ENCODE data around the gene NFKBIB.

NFKBIB gene

DNA sequence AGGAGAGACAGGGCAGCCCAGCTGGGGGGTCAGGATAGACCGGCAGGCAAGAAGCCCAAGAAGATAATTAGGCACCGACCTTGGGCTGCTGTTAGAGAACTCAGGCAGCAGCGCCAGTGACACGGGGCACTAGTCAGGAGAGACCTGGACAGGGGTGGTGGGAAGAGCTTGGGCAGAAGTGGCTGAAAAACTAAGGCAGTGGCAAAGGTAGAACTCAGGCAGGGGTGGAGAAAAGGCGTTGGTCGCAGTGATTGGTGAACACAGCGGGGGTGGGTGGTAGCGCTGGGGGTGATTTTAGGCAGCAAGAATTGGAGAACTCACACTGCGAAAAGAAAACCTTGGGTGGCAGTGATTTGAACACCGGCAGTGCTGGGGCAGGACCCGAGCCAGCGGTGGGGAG, 7.9 kb downstream of the NFKBIB start:
- DNase-seq, result no peak

DNA sequence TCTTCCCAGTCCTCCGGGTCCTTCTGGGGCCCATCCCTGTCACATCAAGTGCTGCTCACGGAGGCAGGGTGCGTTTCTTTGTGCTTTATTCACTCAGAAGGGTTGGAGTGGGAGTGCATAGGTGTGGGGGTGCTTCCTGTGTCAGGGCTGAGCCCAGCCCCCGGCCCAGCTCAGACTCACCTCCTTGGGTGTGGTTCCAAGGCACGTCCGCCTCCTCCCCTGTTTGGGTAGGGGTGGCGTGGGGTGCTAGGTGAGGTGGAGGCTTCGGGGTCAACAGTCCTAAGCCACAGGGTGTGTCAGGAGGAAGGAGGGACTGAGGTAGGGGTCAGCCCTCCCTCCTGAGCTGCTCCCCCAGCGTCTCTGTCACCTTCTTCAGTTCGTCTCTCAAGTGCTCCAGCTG, 9.1 kb downstream of the NFKBIB start:
- no peak for DNase-seq

DNA sequence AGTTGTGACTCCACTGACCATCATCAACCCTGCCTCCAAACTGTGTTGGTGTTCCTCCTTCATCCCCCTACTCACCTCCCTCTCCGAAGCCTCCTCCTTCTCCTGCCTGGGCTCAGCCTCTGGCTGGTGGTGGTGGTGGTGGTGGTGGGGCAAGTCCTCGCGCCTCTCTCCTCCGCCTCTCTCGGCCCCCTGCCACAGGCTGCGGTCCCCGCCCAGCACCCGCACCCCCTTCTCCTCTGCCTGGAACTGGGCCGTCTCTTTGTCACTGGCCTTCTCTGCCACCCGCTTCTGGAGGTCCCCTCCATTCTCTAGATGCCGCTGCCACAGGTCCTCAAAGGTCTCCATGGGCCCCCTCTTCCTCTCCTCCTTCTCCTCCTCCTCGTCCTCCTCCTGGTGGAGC, 10.7 kb downstream of the NFKBIB start:
- DNase-seq, result no peak

DNA sequence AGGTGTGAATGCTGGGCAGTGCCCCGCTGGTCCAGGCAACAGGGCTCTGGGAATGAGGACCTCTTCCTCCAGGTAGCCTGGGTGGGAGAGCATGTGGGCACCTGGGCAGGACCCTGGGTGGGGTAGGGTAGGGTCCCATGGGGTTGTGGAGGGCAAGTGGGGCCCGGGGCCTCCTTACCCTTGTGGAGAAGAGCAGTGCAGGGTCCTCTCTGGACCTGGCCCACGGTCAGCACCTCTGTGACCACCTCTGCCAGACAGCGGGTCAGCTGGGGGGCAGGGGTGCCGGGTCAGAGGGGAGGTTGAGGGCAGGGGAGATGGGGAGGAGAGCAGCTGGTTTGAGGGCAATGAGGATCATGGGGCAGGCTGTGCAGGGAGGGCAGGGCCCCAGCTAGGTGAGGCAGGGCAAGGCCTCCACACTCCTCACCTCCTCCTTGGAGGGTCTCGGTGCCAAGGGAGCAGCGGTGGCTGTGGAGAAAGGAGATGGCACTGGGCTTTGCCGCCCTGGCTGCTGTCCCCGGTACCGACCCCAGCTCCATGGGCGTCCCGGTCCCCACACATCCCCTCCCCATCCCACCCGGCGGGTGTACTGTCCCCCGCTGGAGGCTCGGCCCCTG, 11.7 kb downstream of the NFKBIB start:
- no peak for DNase-seq

DNA sequence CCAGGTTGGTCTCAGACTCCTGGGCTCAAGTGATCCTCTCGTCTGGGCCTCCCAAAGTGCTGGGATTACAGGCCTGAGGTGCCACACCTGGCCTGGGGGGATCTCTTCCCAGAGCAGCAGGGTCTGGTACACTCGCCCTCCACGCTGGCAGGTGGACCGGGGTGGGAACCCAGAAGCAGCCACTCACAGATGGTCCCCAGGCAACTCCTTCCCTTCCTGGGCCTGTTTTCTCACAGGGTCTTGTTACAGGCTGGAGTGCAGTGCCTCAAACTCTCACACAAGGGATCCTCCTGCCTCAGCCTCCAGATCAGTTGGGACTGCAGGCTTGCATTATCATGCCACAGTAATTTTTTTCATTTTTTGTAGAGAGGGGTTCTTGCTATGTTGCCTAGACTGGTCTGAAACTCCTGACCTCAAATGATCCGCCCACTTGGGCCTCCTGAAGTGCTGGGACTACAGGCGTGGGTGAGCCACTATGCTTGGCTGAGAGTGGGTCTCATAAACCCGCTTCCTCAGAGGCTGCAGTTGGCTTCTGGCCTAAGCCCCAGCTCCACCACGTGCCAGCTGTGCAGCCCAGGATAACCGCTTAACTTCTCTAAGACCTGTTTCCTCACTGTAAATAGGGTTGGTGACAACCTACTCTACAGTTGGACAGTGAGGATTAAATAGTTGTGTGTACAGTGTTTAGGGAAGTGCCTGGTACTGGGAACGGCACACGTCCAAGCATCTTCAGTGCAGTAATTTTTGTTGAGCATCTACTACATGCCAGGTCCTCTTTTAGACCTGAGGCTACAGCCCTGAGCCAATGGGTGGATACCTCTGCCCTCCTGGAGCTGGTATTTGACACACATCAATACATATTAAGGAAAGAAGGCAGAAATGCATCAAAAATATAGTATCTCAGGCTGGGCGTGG, 13.1 kb downstream of the NFKBIB start:
- no peak for DNase-seq

DNA sequence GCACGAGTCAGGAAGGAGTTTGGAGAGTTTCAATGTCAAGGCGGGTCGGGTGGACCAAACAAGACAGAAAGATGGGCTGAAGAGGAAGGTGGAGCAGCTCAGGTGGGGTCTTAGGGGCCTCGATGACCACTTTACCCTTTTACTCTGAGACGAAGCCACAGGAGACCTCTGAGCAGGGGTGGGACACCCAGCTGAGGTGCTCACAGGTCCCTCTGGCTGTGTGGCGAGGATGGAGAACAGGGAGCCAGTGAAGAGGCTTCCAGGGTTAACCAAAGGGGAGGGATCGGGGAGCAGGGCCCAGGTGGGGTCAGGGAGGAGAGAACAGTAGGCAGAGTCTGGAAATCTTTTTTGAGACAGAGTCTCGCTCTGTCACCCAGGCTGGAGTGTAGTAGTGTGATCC, 14.2 kb downstream of the NFKBIB start:
- no peak for DNase-seq

DNA sequence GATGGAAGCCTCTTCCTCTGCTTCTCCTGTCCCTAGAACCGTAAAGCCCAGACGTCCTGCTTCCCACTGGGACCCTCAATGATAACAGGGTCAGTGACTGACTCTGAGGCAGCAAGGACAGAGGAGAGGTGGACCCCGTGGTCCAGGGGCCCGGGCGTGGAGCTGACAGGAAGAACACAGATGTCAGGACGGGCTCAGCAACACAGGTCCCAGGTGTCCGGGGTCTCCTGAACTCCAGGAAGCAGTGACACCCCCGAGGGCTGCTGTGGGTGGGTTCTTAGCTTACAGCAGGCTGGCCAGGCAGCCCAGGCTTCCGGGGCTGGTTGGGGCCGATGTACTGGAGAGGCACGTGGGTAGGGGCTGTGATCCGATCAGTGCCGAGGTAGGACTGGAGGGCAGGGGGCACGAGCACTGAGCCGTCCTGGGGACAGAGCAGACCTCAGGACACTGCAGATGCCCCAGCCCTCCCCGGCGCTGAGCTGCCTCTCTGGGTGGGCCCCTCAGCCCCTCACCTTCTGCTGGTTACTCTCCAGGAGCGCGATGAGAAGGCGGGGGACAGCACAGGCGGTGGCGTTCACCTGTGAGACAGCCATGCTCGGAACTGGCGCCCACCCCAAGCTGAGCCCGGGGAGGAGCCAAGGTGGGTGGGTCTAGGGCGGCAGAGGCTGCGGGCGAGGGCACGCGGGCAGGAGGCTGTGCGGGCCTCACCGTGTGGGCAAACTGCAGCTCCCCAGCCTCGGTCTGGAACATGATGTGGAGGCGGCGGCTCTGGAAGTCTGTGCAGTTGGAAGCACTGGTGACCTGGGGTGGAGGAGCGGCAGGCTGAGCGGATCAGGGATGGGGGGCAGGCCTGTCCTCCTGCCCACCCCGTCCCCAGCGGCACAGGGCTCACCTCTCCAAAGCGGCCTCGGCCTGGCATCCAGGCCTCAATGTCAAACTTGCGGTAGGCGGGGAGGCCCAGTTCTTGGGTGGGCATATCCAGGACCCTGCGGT, 15.9 kb downstream of the NFKBIB start:
- no peak for DNase-seq

DNA sequence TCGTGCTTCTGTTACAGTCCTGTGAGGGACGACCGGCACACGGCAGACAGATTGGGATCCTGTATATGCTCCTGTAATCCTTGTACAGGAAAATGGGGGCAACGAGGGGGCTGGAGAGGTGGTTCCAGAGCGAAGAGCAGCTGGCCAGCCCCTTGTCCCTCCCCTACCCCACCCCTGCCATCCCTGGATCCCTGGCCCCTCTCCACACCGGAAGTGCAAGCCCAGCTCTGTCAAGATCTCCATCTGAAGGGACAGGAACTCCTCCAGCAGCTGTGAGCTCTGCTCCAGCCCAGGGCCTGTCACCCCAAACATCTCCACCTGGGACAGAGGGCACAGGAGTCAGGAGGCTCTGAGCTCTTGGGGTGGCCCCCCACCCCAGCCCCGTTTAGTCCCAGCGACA, 17.7 kb downstream of the NFKBIB start:
- no peak for DNase-seq

DNA sequence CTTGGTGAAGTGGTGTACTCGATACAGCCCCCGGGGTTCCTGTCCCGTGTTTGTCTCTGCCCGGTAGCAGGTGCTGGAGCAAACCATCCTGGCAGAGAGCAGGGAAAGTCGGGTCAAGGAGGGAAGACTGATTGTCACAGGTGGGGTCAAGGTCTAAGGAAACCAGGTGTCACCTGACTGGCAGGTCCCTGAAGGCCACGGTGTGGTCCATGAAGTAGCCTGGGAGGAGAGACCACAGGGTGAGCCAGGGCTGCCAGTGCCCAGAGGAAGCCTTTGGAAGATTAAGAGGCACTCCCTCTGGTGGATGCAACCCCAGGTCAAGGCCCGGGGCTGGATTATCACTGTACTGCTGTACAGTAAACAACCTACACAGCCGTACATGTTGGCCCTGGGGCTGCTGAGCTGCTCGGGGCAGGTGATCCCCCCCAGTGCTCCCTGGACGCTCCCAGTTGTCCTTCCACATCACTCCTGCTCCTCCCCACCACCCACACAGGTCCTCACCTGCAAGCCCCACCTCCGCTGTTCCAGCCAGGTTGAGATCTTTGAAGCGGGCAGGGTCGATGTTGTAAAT, 18.2 kb downstream of the NFKBIB start:
- DNase-seq, result no peak

DNA sequence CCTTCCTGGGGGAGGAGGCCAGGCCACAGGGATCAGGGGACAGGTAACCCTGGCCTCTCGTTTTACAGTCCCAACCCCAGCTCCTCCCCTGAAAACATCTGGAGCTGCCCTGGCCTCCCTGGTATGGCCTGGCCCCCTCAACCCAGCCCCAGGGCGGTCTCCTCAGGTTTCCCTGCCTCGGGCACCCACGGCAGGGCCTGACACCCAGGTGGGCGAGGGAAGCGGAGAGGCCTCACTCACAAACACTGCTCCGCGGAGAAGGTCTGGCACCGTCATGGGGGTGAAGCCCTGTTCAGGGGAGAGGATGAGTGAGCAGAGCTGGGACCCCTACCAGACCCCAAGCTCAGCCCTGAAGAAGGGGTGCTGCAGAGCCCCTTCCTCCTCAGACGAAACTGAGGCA, 18.8 kb downstream of the NFKBIB start:
- DNase-seq, result no peak

DNA sequence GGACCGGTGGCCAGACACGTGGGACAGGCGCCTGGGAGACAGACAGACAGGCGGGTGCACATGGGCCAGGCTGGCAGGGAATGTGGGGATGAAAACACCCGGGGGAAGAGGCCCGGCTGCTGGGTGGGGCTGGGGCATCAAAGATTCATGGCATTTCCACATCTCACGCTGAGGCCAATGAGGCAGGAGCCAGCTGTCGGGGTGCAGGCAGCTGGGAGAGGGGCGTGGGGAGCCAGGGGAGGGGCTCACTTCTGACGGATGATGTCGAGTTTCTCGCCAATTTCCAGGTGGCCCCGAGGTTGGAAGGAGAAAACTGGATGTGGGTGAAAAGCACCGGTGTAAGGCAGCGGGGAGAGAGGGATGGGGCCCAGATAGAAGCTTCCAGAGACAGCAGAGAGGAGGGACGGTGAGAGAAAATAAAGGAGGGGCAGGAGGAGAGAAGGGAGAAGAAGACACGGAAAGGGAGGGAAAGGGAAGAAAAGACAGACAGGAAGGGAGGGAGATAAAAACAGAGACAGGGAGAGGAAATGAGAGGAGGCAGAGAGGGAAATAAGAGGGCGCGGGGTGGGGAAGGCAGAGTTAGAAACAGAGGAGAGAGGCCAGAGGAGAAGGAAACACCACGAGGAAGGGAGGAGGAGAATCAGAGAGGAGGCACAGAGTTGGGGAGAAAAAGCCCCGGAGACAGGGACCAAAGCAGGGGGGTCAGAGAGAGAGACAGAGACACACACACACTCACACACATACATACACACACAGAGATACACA, 20.2 kb downstream of the NFKBIB start:
- DNase-seq, result no peak

DNA sequence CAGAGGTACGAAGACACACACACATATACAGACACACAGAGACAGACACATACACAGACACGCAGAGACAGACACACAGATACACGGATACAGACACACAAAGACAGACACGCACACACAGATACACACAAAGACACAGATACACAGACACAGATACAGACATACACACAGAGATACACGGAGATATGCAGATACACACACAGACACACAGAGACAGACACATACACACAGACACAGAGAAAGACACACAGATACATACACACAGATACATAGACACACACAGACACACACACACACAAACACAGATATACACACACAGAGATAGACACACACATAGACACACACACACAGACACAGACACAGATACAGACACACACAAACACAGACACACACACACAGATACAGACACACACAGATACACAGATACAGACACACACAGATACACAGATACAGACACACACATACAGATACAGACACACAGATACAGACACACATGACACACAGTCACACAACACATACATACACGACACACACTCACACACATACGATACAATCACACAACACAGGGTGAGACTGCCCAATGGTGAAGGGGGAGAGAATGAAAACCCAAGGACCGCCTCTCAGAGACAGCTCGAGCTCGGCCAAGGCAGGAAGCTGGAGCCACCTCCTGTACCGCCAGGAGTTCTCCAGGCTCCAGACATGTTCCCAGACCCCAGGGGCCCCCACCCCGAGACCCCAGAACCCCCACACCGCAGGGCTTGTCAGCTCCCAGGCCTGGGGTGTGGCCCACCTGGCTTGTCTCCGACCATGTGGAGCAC, 21.0 kb downstream of the NFKBIB start:
- no peak for DNase-seq

DNA sequence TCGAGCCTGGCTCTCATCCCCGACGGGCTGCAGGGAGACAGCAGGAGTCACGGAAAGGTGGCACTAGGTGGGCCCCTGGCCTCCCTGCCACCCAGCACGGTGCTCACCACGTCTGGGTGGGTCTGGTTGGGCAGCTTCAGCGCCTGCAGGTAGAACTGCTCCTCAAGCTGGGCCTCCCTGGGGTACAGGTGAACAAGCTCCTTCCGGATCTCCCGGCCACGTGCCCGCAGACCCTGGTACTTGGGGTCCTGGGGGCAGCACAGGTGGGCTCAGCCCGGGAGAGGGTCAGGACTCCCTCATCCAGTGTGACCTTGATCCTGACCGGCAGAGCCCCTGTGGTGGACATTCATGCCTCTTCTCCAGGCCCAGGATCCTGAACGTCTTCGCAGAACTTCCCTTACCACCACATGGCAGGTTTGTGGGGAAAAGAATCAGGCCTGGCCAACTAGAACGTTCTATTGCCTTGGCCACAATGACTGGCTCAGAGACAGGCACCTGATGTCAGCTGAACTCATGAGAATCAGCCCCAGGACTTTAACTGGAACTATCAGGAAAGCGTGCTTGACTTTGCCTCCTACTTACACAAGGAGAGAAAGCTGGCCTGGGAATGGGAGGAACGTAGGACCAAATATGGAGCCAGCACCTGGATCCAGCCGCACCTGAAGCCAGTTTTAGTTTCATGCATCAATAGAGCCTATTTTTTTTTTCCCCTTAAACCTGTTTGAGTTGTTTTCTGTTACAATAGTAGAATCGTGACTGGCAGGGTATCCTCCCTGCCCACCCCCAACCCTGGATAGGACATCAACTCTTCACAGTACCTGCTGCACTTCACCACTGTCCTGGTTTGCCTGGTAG, 21.9 kb downstream of the NFKBIB start:
- no peak for DNase-seq

DNA sequence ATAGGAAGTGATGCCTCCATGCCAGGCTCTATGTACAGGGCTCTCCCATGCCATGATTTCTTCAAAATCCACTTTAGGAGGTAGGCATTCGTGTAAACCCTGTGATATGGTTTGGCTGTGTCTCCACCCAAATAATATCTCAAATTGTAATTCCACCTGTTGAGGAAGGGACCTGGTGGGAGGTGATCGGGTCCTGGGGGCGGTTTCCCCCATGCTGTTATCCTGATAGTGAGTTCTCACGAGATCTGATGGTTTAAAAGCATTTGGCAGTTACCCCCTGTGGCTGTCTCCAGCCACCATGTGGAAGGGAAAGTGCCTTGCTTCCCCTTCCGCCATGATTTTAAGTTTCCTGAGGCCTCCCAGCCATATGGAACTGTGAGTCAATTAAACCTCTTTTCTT, 22.7 kb downstream of the NFKBIB start:
- no peak for DNase-seq

DNA sequence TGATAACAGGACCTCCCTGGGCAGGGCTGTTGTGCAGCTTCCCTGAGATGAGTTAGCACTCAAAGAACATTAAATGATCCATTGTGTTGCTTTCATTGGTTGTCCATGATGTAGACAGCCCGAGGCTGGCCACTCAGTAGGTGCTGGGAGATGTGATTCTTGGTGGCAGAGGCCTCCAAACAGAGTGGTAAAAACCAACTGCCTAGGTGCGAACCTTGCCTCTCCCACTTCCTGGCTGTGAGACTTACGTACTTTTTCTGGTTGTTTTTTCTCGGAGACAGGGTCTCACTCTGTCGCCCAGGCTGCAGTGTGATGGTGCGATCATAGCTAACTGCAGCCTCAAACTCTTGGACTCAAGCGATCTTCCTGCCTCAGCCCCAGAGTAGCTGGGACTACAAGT, 24.6 kb downstream of the NFKBIB start:
- no peak for DNase-seq

DNA sequence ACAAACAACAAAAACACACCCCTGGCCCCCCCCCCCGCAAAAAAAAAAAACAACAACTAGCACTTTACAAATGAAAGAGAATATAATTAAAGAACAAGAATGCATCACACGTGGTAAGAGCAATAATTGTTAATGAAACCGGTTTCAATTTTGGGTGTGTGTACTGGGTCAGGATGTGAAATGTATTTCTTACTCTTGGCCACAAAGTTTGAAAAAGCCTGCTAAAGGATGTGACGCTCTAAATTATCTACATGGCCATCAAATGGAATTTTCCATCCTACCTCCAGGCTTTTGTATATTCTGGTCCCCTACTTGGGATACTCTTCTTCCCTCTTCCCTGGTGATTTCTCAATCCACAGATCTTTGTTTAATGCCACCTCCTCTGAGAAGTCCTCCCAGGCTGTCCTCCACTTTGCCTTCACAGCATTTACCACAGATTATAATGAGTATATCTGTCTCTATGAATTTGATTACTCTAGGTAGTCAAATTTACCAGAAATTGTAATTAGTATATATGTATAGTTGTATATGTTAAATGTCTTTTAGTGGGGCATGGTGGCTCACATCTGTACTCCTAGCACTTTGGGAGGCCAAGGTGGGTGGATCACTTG, 28.7 kb downstream of the NFKBIB start:
- DNase-seq, result no peak

DNA sequence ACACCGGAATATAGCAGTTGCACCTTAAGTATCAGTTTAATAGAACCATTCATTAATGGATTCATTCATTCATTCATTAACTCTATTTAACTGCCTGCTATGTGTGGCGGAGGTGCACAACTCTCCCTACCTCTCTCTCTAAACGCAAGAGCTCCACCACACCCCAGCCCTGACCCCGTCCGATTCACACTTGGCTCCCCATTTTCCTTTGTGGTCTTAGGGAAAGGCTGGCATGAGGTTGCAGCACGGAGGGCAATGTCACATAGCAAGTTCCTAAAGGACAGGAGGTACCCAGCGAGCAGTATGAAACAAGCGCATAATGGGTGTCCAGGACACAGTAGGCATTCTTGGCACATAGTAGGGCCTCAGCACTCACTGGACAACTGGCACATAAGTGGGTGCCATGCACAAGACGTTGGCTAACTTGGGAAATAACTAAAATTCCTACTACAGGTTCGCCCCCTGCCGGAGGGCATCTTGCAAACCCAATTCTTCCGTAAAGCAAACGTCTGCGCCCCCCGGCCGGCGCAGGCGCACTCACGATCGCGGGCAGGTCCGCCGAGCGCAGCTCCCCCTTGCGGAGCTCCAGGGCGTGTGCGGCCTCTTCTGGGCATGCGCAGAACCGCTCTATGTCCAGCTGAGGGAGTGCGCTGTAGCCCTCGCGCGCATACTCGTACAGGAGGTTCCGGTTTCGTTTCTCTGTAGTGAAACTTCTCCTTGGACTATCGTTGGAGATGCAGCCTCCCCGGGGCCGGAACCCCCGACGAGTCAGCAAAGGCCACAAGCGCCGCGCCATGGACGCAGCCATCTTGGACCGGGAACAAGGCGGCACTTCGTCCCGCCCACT, 30.4 kb downstream of the NFKBIB start, which contains the start of gene SARS2:
TSS of gene SARS2 (minus strand) at position 835 of the 847 bp plus-strand sequence. CDS start at position 808, 27 bp downstream.
- peak; percentile 92 for DNase-seq

DNA sequence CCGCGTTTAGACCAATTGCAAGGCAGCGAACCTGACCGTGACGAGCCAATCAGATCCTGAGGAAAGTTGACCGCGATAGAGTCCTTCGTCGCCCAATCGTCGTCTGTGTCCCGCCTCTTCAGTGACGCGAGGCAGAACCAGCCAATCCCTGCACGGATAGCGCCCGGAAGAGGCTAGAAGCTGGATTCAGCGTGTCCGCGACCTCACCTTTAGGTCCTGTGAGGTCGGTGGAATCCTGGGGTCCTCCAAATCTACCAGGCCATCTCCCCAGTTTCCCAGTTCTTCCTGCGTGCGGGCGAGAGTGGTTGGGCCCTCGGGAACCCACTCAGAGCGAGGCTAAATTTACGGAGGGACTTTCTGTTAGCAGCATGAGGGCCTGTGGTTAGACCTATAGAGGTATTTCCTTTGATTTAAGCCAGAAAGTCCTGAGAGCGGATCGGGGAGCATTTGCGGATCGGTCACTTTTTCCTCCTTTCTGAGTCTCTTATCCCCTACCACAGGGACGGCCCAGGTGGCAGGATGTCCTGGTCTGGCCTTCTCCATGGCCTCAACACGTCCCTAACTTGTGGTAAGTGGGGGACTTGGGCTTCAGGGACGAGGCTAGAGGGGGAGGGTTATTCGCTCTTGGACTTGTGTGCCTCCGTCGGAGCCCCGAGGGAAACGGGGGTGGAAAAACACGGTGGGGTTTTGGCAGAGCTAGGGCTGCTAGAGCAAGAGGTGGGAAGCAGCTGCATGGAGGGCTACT, 31.2 kb downstream of the NFKBIB start, which contains the start of gene MRPS12:
TSS of gene MRPS12 (plus strand) at position 169 of the 745 bp plus-strand sequence. CDS start at position 520, 351 bp downstream.
- peak; percentile 96 for DNase-seq
